NCI-H1436 (cell line): ENCODE results near the gene DCTPP1.
"Not testable (repeated sequence)": the region's sequence is repeated elsewhere in the genome, so short reads cannot be mapped to it uniquely, and the experiment has no call there.

Experiments
- DNase-seq: peaks from one replicate; lab custom pipeline; 2025; lab: John Stamatoyannopoulos, UW

Gene DCTPP1

GRCh38 chr16:30429678-30430427 is at the start of gene DCTPP1:
DCTPP1 (minus strand) TSS chr16:30430030; CDS start chr16:30429980, 50 bp downstream.
- DNase-seq: peak; percentile 99

DNA sequence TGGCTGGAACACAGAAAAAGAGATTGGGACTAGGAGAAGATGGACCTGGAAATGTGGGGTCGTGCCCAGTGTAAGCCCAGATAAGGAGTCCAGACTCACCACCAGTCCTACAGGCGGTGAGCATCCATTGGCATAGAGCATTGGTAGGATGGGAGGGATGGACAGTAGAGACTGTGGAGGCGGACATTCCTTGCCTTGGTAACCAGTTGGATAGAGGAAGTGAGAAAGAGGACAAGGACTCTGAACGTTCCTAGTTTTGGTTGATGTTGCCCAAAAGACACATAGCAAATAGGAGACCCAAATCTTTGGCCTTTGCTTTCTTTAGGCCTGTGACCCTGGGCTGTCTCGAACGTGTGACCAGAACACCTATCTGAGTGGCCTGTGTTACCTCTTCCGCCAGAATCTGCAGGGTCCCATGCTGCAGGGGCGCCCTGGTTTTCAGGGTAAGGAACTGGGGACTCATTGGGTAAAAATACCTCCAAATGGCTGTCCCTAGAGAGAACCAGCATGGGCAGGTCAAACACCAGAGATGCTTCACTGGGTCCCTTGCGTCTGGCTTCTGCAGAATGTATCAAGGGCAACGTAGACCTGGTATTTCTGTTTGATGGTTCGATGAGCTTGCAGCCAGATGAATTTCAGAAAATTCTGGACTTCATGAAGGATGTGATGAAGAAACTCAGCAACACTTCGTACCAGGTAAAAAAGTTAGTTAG is 49.1 kb upstream of the DCTPP1 start:
- no peak for DNase-seq

- DNase-seq: not testable (repeated sequence)
Measured at GRCh38 chr16:30477773-30478172, 47.9 kb upstream of the DCTPP1 start.

DNA sequence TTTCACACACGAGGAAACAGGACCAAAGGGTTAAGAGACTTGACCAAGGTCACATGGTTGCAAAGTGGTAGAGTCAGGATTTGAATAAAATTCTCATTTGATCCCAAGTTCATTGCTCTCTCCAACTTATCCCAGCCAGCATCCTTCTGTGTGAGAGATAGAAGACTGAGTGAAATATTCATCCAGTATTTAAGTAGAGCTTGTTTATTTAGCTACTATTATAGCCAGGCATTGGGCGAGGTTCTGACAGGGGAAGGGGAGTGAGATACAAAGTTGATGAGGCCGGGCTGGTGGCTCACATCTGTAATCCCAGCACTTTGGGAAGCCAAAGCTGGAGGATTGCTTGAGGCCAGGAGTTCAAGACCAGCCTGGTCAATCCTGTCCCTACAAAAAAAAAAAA is 47.2 kb upstream of the DCTPP1 start:
- no peak for DNase-seq

GRCh38 chr16:30474684-30475083 is 44.9 kb upstream of the DCTPP1 start:
- DNase-seq: no peak

DNA sequence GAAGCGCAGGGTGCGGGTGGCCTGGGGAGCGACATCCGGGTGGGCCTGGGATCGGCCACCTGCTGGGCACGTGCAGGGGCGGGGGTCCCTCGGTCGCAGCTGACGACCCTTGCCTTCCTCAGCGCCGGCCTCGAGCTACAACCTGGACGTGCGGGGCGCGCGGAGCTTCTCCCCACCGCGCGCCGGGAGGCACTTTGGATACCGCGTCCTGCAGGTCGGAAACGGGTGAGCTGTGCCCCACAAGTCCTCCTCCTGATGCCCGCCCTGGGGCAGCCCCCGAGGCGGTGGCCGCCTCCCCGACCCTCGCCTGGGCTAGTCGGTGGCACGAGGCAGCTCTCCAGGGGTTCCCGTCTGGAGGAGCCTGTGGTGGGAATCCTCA is 44.2 kb upstream of the DCTPP1 start:
- no peak for DNase-seq

DNA sequence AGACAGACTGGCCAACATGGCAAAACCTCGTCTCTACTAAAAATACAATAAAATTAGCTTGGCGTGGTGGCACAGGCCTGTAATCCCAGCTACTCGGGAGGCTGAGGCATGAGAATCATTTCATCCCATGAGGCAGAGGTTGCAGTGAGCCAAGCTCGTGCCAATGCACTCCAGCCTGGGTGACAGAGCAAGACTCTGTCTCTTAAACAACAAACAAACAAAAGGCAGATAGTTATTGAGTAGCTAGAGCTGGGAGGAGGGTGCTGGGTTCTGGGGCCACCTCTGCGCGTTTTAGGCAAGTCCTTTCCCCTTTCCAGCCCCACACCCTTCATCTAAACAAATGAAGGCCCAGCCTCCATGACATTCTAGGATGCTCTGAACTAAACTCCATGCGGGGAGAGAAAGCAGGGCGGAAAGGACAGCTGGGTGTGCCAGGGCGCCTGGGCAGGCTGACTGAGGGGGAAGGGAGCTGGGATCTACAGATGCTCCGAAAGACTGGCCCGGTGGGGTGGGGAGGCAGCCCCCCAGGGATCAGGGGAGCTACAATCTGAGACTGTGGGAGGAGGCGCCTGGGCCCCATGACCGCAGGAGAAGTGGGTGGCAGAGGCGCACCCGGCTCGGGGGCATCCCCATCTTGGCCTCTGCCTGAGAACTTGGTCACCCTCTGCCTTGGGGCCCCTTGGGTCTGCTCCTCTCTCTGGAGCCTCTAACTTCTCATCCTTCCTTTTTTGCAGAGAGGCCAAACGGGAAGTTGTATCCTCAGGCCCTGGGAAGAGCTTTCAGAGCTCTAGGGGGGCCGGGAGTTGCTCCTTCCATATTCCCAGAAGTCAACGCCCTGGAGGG is 43.6 kb upstream of the DCTPP1 start:
- DNase-seq: no peak

DNA sequence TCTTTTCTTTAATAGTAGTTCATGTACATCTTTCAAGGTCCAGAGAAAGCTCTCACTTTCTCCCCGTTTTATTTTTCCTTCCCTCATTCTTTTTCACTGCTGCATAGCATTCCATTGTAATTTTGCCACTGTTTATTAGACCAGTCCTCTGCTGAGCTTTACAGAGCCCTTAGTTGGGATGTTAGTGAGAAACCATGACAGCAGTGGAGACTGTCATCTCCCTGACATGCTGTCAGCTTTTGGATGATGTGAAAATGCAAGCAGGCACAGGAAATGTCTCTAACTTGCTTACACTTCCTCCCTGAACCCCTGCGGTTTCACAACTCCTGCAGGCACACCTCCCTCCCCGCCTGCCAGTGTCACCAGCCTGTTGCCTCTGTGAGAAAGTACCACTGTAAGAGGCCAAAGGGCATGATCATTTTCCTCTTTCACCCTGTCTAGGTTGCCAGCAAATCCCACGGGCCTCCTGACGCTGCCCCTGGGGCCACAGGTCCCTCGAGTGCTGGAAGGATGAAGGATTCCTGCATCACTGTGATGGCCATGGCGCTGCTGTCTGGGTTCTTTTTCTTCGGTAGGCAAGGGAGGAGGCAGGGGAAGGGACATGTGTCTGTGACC is 42.6 kb upstream of the DCTPP1 start, which contains the start of gene ITGAL:
TSS of gene ITGAL (plus strand) at position 415 of the 615 bp plus-strand sequence. CDS start at position 511, 96 bp downstream.
- no peak for DNase-seq

DNA sequence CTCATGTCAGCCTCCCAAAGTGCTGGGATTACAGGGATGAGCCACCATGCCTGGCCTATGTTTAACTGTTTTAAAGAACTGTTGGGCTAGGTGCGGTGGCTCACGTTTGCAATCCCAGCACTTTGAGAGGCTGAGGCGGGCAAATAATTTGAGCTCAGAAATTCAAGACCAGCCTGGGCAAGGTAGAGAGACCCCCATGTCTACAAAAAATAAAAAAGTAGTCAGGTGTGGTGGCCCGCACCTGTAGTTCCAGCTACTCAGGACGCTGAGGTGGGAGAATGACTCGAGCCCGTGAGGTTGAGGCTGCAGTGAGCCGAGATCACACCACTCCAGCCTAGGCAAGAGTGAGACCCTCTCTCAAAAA is 40.8 kb upstream of the DCTPP1 start:
- DNase-seq: no peak

- DNase-seq: no peak
Measured at GRCh38 chr16:30470170-30470512, 40.3 kb upstream of the DCTPP1 start.

GRCh38 chr16:30464078-30464477 is 34.2 kb upstream of the DCTPP1 start:
- DNase-seq: no peak

DNA sequence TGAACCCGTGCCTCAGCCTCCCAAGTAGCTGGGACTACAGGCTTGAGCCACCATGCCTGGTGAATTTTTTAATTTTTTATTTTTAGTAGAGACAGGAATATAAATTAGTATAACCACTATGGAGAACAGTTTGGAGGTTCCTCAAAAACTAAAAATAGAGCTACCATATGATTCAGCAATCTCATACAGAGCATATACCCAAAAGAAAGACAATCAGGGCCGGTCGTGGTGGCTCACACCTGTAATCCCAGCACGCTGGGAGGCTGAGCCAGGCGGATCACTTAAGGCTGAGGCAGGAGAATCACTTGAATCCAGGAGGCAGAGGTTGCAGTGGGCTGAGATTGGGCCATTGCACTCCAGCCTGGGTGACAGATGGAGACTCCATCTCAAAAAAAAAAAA is 31.6 kb upstream of the DCTPP1 start:
- DNase-seq: not testable (repeated sequence)

DNA sequence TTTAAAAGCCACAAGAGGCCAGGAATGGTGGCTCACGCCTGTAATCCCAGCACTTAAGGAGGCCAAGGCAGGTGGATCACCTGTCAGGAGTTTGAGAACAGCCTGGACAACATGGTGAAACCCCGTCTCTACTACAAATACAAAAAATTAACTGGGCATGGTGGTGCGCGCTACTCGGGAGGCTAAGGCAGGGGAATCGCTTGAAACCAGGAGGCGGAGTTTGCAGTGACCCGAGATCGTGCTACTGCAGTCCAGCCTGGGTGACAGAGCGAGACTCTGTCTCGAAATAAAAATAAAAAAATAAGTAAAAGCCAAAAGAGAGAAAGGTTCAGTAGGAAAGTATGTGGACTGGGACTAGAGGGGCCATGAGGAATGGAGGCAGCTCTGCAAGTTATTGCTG is 29.6 kb upstream of the DCTPP1 start:
- no peak for DNase-seq

DNA sequence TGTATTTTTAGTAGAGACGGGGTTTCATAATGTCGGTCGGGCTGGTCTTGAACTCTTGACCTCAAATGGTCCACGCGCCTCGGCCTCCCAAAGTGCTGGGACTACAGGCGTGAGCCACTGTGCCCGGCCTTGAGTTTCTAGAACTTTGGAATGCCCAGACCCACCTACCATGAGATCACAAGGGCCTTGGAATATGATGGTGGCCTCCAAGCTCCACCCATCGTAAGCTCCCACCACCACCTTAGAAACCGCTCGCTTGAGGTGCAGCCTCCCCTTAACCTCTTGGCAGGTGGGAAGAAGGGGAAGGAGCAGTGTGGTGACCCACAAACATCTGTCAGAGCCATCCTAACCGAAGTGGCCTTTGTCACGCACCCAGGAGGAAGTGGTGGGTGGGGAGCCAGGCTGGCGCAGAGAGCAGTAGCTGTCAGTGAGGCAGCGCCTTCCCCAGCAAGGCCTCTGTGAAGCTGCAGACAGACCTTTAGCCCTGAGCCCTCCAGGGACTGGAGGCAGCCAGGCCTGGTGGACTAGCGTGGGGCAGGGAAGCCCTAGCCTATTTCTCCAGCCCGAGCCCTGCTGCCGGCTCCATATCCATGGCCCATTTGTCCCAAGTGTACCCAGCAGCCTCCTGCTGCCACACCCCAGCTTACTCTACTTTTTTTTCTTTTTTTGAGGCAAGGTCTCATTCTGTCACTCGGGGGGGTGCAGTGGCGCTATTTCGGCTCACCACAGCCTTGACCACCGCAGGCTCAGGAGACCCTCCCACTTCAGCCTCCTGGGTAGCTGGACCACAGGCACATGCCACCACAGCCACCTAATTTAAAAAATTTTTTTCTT is 28.9 kb upstream of the DCTPP1 start:
- no peak for DNase-seq

DNA sequence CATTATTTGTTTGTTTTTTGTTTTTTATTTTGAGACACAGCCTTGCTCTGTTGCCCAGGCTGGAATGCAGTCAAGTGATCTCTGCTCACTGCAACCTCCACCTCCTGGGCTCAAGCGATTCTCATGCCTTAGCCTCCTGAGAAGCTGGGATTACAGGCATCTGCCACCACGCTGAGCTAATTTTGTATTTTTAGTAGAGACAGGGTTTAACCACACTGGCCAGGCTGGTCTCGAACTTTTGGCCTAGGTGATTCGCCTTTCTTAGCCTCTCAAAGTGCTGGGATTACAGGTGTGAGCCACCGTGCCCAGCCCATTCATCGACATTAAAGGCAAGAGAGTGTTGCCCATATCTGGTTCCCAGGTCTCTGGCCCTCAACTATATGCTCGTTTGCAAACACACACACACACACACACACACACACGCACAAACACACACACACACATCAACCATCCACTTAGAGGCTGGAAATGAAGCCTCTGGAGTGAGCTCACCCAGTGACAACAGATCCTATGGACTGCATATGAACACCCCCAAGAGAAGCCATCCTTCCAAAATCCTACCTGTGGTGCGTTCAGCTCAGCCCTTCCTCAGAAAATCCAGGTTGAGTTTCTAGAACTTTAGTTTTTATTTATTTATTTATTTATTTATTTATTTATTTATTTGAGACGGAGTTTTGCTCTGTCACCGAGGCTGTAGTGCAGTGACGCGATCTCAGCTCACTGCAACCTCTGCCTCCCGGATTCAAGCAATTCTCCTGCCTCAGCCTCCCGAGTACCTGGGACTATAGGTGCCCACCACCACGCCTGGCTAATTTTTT is 28.1 kb upstream of the DCTPP1 start:
- no peak for DNase-seq

GRCh38 chr16:30457256-30457655 is 27.4 kb upstream of the DCTPP1 start:
- no peak for DNase-seq

- DNase-seq: no peak
Measured at GRCh38 chr16:30456302-30456701, 26.5 kb upstream of the DCTPP1 start.

DNA sequence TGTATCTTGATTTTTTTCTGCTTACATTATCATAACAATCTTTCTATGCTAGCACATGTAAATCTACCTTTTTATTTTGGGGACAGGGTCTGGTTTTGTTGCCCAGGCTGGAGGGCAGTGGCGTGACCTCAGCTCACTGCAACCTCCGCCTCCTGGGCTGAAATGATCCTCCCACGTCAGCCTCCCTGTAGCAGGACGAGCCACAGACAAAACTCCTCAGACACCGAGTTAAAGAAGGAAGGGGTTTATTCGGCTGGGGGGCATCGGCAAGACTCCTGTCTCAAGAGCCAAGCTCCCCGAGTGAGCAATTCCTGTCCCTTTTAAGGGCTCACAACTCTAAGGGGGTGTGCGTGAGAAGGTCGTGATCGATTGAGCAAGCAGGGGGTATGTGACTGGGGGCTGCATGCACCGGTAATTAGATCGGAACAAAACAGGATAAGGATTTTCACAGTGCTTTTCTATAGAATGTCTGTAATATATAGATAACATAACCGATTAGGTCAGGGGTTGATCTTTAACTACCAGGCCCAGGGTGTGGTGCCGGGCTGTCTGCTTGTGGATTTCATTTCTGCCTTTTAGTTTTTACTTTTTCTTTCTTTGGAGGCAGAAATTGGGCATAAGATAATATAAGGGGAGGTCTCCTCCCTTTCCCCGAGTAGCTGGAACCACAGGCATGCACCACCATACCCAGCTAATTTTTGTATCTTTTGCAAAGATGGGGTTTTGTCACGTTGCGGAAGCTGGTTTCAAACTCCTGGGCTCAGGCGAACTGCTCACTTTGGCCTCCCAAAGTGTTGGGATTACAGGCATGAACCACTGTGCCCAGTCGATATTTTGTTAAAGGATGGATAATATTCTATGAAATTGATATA is 23.1 kb upstream of the DCTPP1 start:
- DNase-seq: not testable (repeated sequence)

DNA sequence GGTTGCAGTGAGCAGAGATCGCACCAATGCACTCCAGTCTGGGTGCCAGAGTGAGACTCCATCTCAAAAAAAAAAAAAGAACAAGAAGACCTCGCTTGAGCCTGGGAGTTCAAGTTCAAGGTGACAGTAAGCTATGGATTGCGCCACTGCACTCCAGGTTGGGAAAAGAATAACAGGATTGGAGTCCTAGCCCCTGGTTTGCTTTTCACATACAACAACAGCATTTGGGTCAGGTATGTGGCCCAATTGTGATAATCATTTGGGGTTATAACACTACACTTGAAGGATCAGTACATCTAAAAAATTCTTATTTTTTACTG is 19.2 kb upstream of the DCTPP1 start:
- no peak for DNase-seq
